PFSK-1 (cell line): ENCODE measurements around the gene ZBP1.

Experiments used
- FOXP2 ChIP-seq: optimal IDR thresholded peaks from 2 replicates; pipeline ENCODE3; 2011; ENCODE audit warnings: borderline replicate concordance, control low read depth, inconsistent platforms; ENCODE audit not compliant: insufficient read depth; ENCODE audit errors: extremely low read length, extremely low read depth
- POLR2AphosphoS5 ChIP-seq: IDR thresholded peaks from 2 replicates; pipeline ENCODE4 v1.6.1; 2012; ENCODE audit warnings: low read depth, mild to moderate bottlenecking, control low read depth, low read length, moderate library complexity
- REST ChIP-seq, 2 experiments: IDR thresholded peaks; 2 replicates each; pipeline versions ENCODE4 v1.6.1 to v1.8.0; 2011 to 2012; ENCODE audit warnings: low read depth in 2 of 2, low read length in 2 of 2, control low read depth in 1 of 2, inconsistent platforms in 1 of 2, mild to moderate bottlenecking in 1 of 2, moderate library complexity in 1 of 2; ENCODE audit not compliant: insufficient read depth in 1 of 2
- SIN3A ChIP-seq: IDR thresholded peaks from 2 replicates; pipeline ENCODE4 v1.6.1; 2012; ENCODE audit warnings: mild to moderate bottlenecking, low read length, moderate library complexity, borderline replicate concordance; ENCODE audit not compliant: insufficient read depth
- TAF1 ChIP-seq: IDR thresholded peaks from 2 replicates; pipeline ENCODE4 v1.6.1; 2012; ENCODE audit warnings: low read length, control low read depth, borderline replicate concordance; ENCODE audit not compliant: insufficient read depth

ZBP1 gene

DNA sequence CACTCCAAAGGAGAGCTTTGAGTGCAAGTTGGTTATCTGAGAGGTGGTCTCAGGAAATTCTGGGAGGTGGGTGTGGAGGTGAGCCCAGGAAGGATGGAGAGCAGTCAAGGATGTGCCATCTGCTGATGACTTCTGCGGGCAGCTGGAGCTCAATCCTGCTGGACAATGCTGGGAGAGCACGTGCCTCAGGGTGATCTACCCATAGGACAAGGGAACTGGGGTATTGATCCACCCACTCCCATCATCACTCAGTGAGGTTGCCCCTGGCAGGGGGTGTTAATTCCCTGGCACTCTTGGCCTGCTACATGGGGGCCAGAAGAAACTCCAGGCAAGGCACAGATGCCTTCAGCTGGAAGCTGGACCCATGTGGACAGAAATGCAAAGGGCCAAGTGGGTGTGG lies 7.1 kb upstream of the ZBP1 start:
- TF ChIP-seq TAF1 (no peak), SIN3A (no peak), POLR2AphosphoS5 (no peak), FOXP2 (no peak), REST (IDR thresholded peaks at IDR 0.05; ENCODE audit: insufficient read depth in 1 of 2, low read depth in 2 of 2, low read length in 2 of 2) (no peak)

GRCh38 chr20:57625978-57626377 lies 5.8 kb upstream of the ZBP1 start:
- TF ChIP-seq REST (IDR thresholded peaks at IDR 0.05; ENCODE audit: insufficient read depth in 1 of 2, low read depth in 2 of 2, low read length in 2 of 2) (no peak), FOXP2 (no peak), POLR2AphosphoS5 (no peak), SIN3A (no peak), TAF1 (no peak)

GRCh38 chr20:57625181-57625958 lies 5.1 kb upstream of the ZBP1 start:
- TF ChIP-seq REST (IDR thresholded peaks at IDR 0.05; ENCODE audit: insufficient read depth in 1 of 2, low read depth in 2 of 2, low read length in 2 of 2): no peak
- no peak for TF ChIP-seq POLR2AphosphoS5
- no peak for TF ChIP-seq FOXP2
- no peak for TF ChIP-seq TAF1
- TF ChIP-seq SIN3A: no peak

DNA sequence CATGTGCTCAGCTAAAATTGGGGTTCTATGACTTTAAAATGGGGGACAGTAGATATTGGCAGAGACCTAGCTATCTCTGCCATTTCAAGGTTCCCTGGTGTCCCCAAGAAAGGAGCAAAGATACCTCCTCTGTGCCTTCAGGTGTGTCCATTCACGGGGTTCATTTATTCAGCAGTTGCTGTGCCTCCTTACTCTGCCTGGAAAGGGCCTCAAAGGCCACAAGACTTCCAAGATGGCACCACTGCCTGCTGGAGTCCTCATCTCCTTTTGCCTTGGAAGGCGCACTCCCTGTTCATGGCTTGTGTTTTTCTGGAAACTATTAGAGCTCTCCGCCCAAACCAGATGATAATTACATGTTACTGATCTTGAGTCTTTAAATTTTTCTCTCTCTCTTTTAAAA lies 3.9 kb upstream of the ZBP1 start:
- TF ChIP-seq SIN3A (no peak), FOXP2 (no peak)

DNA sequence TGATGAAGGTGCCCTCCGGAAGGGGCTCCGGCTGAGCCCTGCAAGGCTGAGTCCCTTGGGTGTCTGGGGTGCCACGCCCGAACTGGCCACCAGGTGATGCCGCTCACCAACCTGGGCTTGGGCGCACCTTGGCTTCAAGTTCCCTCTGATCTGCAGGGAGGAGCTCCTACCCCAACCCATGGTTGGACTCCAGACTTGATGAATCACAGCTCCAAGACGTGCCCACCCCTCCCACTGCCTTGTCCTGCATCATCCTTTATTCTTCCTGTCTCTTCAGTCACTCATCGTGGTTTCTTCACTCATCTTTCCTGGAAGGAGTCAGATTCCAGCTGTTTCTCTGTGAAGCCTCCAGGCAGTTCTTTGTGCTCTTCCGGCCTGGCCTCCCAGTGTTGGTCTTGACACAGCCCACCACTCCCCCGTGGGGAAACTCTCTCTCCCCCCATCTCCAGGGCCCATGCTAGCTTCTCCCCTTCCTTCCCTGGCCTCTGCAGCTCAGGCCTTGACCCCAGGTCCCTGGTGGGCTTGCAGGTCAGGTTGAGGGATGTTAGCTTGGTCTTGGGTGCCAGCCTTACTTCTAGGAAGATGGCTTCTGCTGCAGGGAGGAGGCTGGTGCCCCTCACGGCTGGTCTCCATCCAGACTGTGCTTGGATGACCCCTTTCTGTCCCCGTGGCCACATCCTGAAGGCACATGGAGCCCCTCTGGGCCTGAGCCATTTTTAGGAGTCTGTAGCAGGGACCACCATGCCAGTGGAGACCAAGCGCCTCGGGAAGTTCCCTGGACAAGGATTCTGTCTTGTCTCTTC lies 2.6 kb upstream of the ZBP1 start:
- no peak for TF ChIP-seq SIN3A
- TF ChIP-seq FOXP2: peak; percentile 45

DNA sequence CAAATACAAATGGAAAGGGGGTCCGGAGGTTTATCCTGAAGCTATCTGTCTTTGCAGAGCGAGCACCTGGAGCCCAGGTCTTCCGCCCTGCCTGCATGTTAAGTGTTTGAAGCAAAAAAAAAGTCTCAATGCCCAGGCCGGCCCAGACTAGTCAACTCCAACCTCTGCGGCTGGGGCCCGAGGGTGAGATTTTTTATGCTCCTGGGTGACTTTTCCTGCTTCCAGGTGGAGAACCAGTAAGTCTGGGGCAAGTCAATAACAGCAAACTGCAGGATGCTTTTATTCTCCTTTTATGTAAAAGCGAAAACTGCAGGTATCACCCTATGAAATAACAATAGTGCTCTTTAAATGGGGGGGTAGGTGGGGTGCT lies 2.0 kb upstream of the ZBP1 start:
- TF ChIP-seq SIN3A: no peak
- TF ChIP-seq REST (IDR thresholded peaks at IDR 0.05; ENCODE audit: insufficient read depth in 1 of 2, low read depth in 2 of 2, low read length in 2 of 2): no peak
- no peak for TF ChIP-seq POLR2AphosphoS5
